ENCODE data around the gene TRIM5.

DNA sequence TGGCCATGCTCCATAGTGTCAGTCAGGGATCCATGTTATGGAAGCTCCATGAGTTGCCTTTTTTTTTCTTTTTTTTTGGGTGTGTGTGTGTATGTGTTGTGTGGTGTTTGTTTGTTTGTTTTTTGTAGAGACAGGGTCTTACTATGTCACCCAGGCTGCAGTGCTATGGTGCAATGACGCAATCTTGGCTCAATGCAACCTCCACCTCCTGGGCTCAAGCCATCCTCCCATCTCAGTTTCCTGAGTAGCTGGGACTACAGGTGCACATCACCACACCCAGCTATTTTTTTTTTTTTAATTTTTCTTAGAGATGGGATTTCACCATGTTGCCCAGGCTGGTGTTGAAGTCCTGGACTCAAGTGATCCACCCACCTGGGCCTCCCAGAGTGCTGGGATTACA is 3.6 kb upstream of the TRIM5 start:
- TF ChIP-seq, protein P1, sequence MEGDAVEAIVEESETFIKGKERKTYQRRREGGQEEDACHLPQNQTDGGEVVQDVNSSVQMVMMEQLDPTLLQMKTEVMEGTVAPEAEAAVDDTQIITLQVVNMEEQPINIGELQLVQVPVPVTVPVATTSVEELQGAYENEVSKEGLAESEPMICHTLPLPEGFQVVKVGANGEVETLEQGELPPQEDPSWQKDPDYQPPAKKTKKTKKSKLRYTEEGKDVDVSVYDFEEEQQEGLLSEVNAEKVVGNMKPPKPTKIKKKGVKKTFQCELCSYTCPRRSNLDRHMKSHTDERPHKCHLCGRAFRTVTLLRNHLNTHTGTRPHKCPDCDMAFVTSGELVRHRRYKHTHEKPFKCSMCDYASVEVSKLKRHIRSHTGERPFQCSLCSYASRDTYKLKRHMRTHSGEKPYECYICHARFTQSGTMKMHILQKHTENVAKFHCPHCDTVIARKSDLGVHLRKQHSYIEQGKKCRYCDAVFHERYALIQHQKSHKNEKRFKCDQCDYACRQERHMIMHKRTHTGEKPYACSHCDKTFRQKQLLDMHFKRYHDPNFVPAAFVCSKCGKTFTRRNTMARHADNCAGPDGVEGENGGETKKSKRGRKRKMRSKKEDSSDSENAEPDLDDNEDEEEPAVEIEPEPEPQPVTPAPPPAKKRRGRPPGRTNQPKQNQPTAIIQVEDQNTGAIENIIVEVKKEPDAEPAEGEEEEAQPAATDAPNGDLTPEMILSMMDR (optimal IDR thresholded peaks at IDR 0.05 in 1 of 3, IDR thresholded peaks at IDR 0.05 in 1 of 3, conservative IDR thresholded peaks at IDR 0.05 in 1 of 3; ENCODE audit: extremely low read depth in 1 of 3, insufficient read depth in 2 of 3, low read length in 3 of 3) = no peak
- no peak for TF ChIP-seq EZH2 (IDR thresholded peaks at IDR 0.05; ENCODE audit: low read length)

All from keratinocyte (primary cell).